ENCODE data around the gene KRTAP10-8. TPM values are rescaled to one million over a fixed set of nuclear protein-coding genes. Genes with fewer than 3 reads are reported as not detected.
"Not testable (repeated sequence)": the region's sequence is repeated elsewhere in the genome, so short reads cannot be mapped to it uniquely, and the experiment has no call there.

The KRTAP10-8 gene
- total and polyA plus RNA-seq, 4 donors, result not detected

- not testable (repeated sequence) for H3K4me3 ChIP-seq (ENCODE audit: low read depth, low read length); H3K27ac ChIP-seq (ENCODE audit: low read depth, low read length); H3K27me3 ChIP-seq (ENCODE audit: control insufficient read depth, insufficient read depth, low read length); H3K36me3 ChIP-seq (ENCODE audit: control insufficient read depth, insufficient read depth, low read length); H3K9me3 ChIP-seq (ENCODE audit: control insufficient read depth, insufficient read depth, low read length); H3K4me1 ChIP-seq (ENCODE audit: control insufficient read depth, insufficient read depth, low read length); DNase-seq (ENCODE audit: low read depth in 4 of 6, low spot score in 6 of 6)
- 98% methylated on average over 6 of the region's 7 CpGs for WGBS (ENCODE audit: insufficient coverage)
Observed at GRCh38 chr21:44610157-44610843, 1.6 kb upstream of the KRTAP10-8 start.

- no peak overlapping the region for H3K27ac ChIP-seq (ENCODE audit: low read depth, low read length)
- WGBS (ENCODE audit: insufficient coverage), result 95% methylated on average over 3 of the region's 4 CpGs
- H3K4me1 ChIP-seq (ENCODE audit: control insufficient read depth, insufficient read depth, low read length), result no peaks in the 10 kb centered on the region
- H3K27me3 ChIP-seq (ENCODE audit: control insufficient read depth, insufficient read depth, low read length), result no peaks in the 10 kb centered on the region
- no peaks in the 10 kb centered on the region for H3K36me3 ChIP-seq (ENCODE audit: control insufficient read depth, insufficient read depth, low read length)
- H3K9me3 ChIP-seq (ENCODE audit: control insufficient read depth, insufficient read depth, low read length), result peaks cover 6% of the 10 kb centered on the region
- H3K4me3 ChIP-seq (ENCODE audit: low read depth, low read length), result no peak overlapping the region
- DNase-seq (ENCODE audit: low read depth in 4 of 6, low spot score in 6 of 6), result no peak
Observed at GRCh38 chr21:44611551-44611950, 328 bp upstream of the KRTAP10-8 start.

- Histone ChIP-seq H3K4me3 (ENCODE audit: low read depth, low read length) (no peak overlapping the region), H3K4me1 (ENCODE audit: control insufficient read depth, insufficient read depth, low read length) (no peaks in the 10 kb centered on the region), H3K9me3 (ENCODE audit: control insufficient read depth, insufficient read depth, low read length) (peaks cover 6% of the 10 kb centered on the region), H3K36me3 (ENCODE audit: control insufficient read depth, insufficient read depth, low read length) (no peaks in the 10 kb centered on the region), H3K27me3 (ENCODE audit: control insufficient read depth, insufficient read depth, low read length) (no peaks in the 10 kb centered on the region), H3K27ac (ENCODE audit: low read depth, low read length) (no peak overlapping the region)
- DNase-seq (ENCODE audit: low read depth in 4 of 6, low spot score in 6 of 6), result no peak
- WGBS (ENCODE audit: insufficient coverage), result 80% methylated on average over 13 of the region's 13 CpGs
Observed at GRCh38 chr21:44612669-44613229, 870 bp downstream of the KRTAP10-8 start.

GRCh38 chr21:44613386-44614155 lies 1.7 kb downstream of the KRTAP10-8 start:
- Histone ChIP-seq H3K27ac (ENCODE audit: low read depth, low read length) (no peak overlapping the region), H3K9me3 (ENCODE audit: control insufficient read depth, insufficient read depth, low read length) (peaks cover 6% of the 10 kb centered on the region), H3K27me3 (ENCODE audit: control insufficient read depth, insufficient read depth, low read length) (no peaks in the 10 kb centered on the region), H3K36me3 (ENCODE audit: control insufficient read depth, insufficient read depth, low read length) (no peaks in the 10 kb centered on the region), H3K4me1 (ENCODE audit: control insufficient read depth, insufficient read depth, low read length) (no peaks in the 10 kb centered on the region), H3K4me3 (ENCODE audit: low read depth, low read length) (no peak overlapping the region)
- 91% methylated on average over 26 of the region's 26 CpGs for WGBS (ENCODE audit: insufficient coverage)
- DNase-seq (ENCODE audit: low read depth in 4 of 6, low spot score in 6 of 6), result no peak

- 81% methylated on average over 14 of the region's 20 CpGs for WGBS (ENCODE audit: insufficient coverage)
- H3K36me3 ChIP-seq (ENCODE audit: control insufficient read depth, insufficient read depth, low read length), result no peaks in the 10 kb centered on the region
- H3K4me3 ChIP-seq (ENCODE audit: low read depth, low read length), result no peak overlapping the region
- peaks cover 6% of the 10 kb centered on the region for H3K9me3 ChIP-seq (ENCODE audit: control insufficient read depth, insufficient read depth, low read length)
- DNase-seq (ENCODE audit: low read depth in 4 of 6, low spot score in 6 of 6), result no peak
- no peak overlapping the region for H3K27ac ChIP-seq (ENCODE audit: low read depth, low read length)
- no peaks in the 10 kb centered on the region for H3K27me3 ChIP-seq (ENCODE audit: control insufficient read depth, insufficient read depth, low read length)
- no peaks in the 10 kb centered on the region for H3K4me1 ChIP-seq (ENCODE audit: control insufficient read depth, insufficient read depth, low read length)
Observed at GRCh38 chr21:44614161-44614631, 2.3 kb downstream of the KRTAP10-8 start.

- Histone ChIP-seq H3K4me1 (ENCODE audit: control insufficient read depth, insufficient read depth, low read length) (no peaks in the 10 kb centered on the region), H3K36me3 (ENCODE audit: control insufficient read depth, insufficient read depth, low read length) (no peaks in the 10 kb centered on the region), H3K9me3 (ENCODE audit: control insufficient read depth, insufficient read depth, low read length) (peaks cover 2% of the 10 kb centered on the region), H3K27ac (ENCODE audit: low read depth, low read length) (no peak overlapping the region), H3K27me3 (ENCODE audit: control insufficient read depth, insufficient read depth, low read length) (no peaks in the 10 kb centered on the region), H3K4me3 (ENCODE audit: low read depth, low read length) (no peak overlapping the region)
- 88% methylated on average over 18 of the region's 28 CpGs for WGBS (ENCODE audit: insufficient coverage)
- DNase-seq (ENCODE audit: low read depth in 4 of 6, low spot score in 6 of 6), result no peak
Observed at GRCh38 chr21:44614961-44615391, 3.1 kb downstream of the KRTAP10-8 start.

GRCh38 chr21:44615466-44615865 lies 3.6 kb downstream of the KRTAP10-8 start:
- Histone ChIP-seq H3K4me1 (ENCODE audit: control insufficient read depth, insufficient read depth, low read length) (no peaks in the 10 kb centered on the region), H3K4me3 (ENCODE audit: low read depth, low read length) (no peak overlapping the region), H3K27me3 (ENCODE audit: control insufficient read depth, insufficient read depth, low read length) (no peaks in the 10 kb centered on the region), H3K36me3 (ENCODE audit: control insufficient read depth, insufficient read depth, low read length) (no peaks in the 10 kb centered on the region), H3K9me3 (ENCODE audit: control insufficient read depth, insufficient read depth, low read length) (peaks cover 2% of the 10 kb centered on the region), H3K27ac (ENCODE audit: low read depth, low read length) (no peak overlapping the region)
- no peak for DNase-seq (ENCODE audit: low read depth in 4 of 6, low spot score in 6 of 6)
- 88% methylated on average over 2 of the region's 8 CpGs for WGBS (ENCODE audit: insufficient coverage)

- 73% methylated on average over 16 of the region's 17 CpGs for WGBS (ENCODE audit: insufficient coverage)
- Histone ChIP-seq H3K4me3 (ENCODE audit: low read depth, low read length) (no peak overlapping the region), H3K27ac (ENCODE audit: low read depth, low read length) (no peak overlapping the region), H3K9me3 (ENCODE audit: control insufficient read depth, insufficient read depth, low read length) (peaks cover 2% of the 10 kb centered on the region), H3K27me3 (ENCODE audit: control insufficient read depth, insufficient read depth, low read length) (no peaks in the 10 kb centered on the region), H3K4me1 (ENCODE audit: control insufficient read depth, insufficient read depth, low read length) (no peaks in the 10 kb centered on the region), H3K36me3 (ENCODE audit: control insufficient read depth, insufficient read depth, low read length) (no peaks in the 10 kb centered on the region)
- no peak for DNase-seq (ENCODE audit: low read depth in 4 of 6, low spot score in 6 of 6)
Observed at GRCh38 chr21:44615911-44616590, 4.2 kb downstream of the KRTAP10-8 start.

- 89% methylated on average over 16 of the region's 16 CpGs for WGBS (ENCODE audit: insufficient coverage)
- Histone ChIP-seq H3K27me3 (ENCODE audit: control insufficient read depth, insufficient read depth, low read length) (no peaks in the 10 kb centered on the region), H3K36me3 (ENCODE audit: control insufficient read depth, insufficient read depth, low read length) (no peaks in the 10 kb centered on the region), H3K9me3 (ENCODE audit: control insufficient read depth, insufficient read depth, low read length) (no peaks in the 10 kb centered on the region), H3K4me3 (ENCODE audit: low read depth, low read length) (no peak overlapping the region), H3K4me1 (ENCODE audit: control insufficient read depth, insufficient read depth, low read length) (no peaks in the 10 kb centered on the region), H3K27ac (ENCODE audit: low read depth, low read length) (no peak overlapping the region)
- DNase-seq (ENCODE audit: low read depth in 4 of 6, low spot score in 6 of 6), result no peak
Observed at GRCh38 chr21:44616591-44616926, 4.7 kb downstream of the KRTAP10-8 start.

Measured in spinal cord (tissue), 10 donors.